Activated naive CD4-positive, alpha-beta T cell treated with anti-CD3 and anti-CD28 coated beads, Interleukin-2, amount 10 ng/mL, durations not matched to agents 7 days and 5 days (primary cell): ENCODE measurements around the gene CRIP1.
A peak's percentile ranks its signal among the peaks of the same experiment; 100 is the strongest.

Experiments used
- CTCF ChIA-PET: fragments of 350-600 bp; sonication (Branson Sonifier 250); formaldehyde crosslinking; loops from one replicate; lab custom pipeline; 2021; ENCODE audit warnings: antibody characterized with exemption; lab: Charles Lee
- DNase-seq: peaks from one replicate; pipeline ENCODE4 v3.0.0-alpha.2; 2020
- H3K27ac Mint-ChIP-seq: one replicate; pipeline ENCODE4 v1.8.0; 2021; ENCODE audit warnings: mild to moderate bottlenecking, moderate library complexity, mixed read lengths
- H3K27me3 Mint-ChIP-seq: one replicate; pipeline ENCODE4 v1.8.0; 2021; ENCODE audit warnings: mild to moderate bottlenecking, mixed read lengths
- H3K36me3 Mint-ChIP-seq: one replicate; pipeline ENCODE4 v1.8.0; 2021; ENCODE audit warnings: mixed read lengths
- H3K4me1 Mint-ChIP-seq: one replicate; pipeline ENCODE4 v1.8.0; 2021; ENCODE audit warnings: mixed read lengths
- H3K4me3 Mint-ChIP-seq: one replicate; pipeline ENCODE4 v1.8.0; 2021; ENCODE audit warnings: mild to moderate bottlenecking, moderate library complexity, mixed read lengths
- H3K9me3 Mint-ChIP-seq: one replicate; pipeline ENCODE4 v1.8.0; 2021; ENCODE audit warnings: mixed read lengths

CRIP1 gene

GRCh38 chr14:105478398-105479251 is 8.1 kb upstream of the CRIP1 start:
- CTCF ChIA-PET, result no interaction called here
- H3K4me1 Mint-ChIP-seq, result peaks cover 43% of the 10 kb centered on the region
- H3K36me3 Mint-ChIP-seq, result peaks cover 2% of the 10 kb centered on the region
- H3K4me3 Mint-ChIP-seq, result no peak overlapping the region
- no peak overlapping the region for H3K27ac Mint-ChIP-seq
- H3K27me3 Mint-ChIP-seq, result peaks cover 65% of the 10 kb centered on the region
- no peak for DNase-seq
- H3K9me3 Mint-ChIP-seq, result no peaks in the 10 kb centered on the region

GRCh38 chr14:105479431-105480158 is 7.1 kb upstream of the CRIP1 start:
- CTCF ChIA-PET, result interaction anchor here (2.5 kb wide), 1 partner anchor 11 kb away, joined by 97 read pairs; the partner anchor contains the start of gene TEDC1
- H3K27ac Mint-ChIP-seq, result no peak overlapping the region
- no peak overlapping the region for H3K4me3 Mint-ChIP-seq
- peaks cover 63% of the 10 kb centered on the region for H3K27me3 Mint-ChIP-seq
- peaks cover 2% of the 10 kb centered on the region for H3K36me3 Mint-ChIP-seq
- no peak for DNase-seq
- peaks cover 44% of the 10 kb centered on the region for H3K4me1 Mint-ChIP-seq
- H3K9me3 Mint-ChIP-seq, result no peaks in the 10 kb centered on the region

GRCh38 chr14:105480199-105480746 is 6.4 kb upstream of the CRIP1 start:
- peaks cover 2% of the 10 kb centered on the region for H3K36me3 Mint-ChIP-seq

GRCh38 chr14:105480807-105481801 is 5.6 kb upstream of the CRIP1 start:
- Mint-ChIP-seq H3K9me3 (no peaks in the 10 kb centered on the region), H3K36me3 (peaks cover 2% of the 10 kb centered on the region), H3K4me1 (peaks cover 57% of the 10 kb centered on the region), H3K27ac (peak overlapping the region; percentile 93), H3K4me3 (peak overlapping the region; percentile 47), H3K27me3 (peaks cover 68% of the 10 kb centered on the region)
- CTCF ChIA-PET, result interaction anchor here (0.7 to 2.7 kb wide), 10 partner anchors 10 to 110 kb away, joined by 3 to 97 read pairs (median 6); partner anchors contain the start of gene TEDC1
- peak; percentile 89 for DNase-seq

More at GRCh38 chr14:105480199-105480746, 6.4 kb upstream of the CRIP1 start:
- Mint-ChIP-seq H3K4me3 (no peak overlapping the region), H3K4me1 (peaks cover 48% of the 10 kb centered on the region), H3K9me3 (no peaks in the 10 kb centered on the region), H3K27ac (peak overlapping the region; percentile 87), H3K27me3 (peaks cover 68% of the 10 kb centered on the region)
- no peak for DNase-seq
- CTCF ChIA-PET, result interaction anchor here (0.7 to 2.7 kb wide), 9 partner anchors 9 to 110 kb away, joined by 3 to 97 read pairs (median 6); partner anchors contain the start of gene TEDC1

GRCh38 chr14:105481886-105482457 is 4.7 kb upstream of the CRIP1 start:
- peaks cover 67% of the 10 kb centered on the region for H3K27me3 Mint-ChIP-seq
- H3K9me3 Mint-ChIP-seq, result no peaks in the 10 kb centered on the region

GRCh38 chr14:105482486-105483110 is 4.1 kb upstream of the CRIP1 start:
- DNase-seq, result no peak
- peak overlapping the region; percentile 93 for H3K27ac Mint-ChIP-seq
- no peaks in the 10 kb centered on the region for H3K9me3 Mint-ChIP-seq
- no peak overlapping the region for H3K4me3 Mint-ChIP-seq
- H3K36me3 Mint-ChIP-seq, result no peaks in the 10 kb centered on the region
- CTCF ChIA-PET, result interaction anchor here (0.6 to 2.7 kb wide), 5 partner anchors 8 to 112 kb away, joined by 5 to 97 read pairs (median 14); partner anchors contain the start of gene TEDC1
- peaks cover 60% of the 10 kb centered on the region for H3K4me1 Mint-ChIP-seq
- peaks cover 65% of the 10 kb centered on the region for H3K27me3 Mint-ChIP-seq

More at GRCh38 chr14:105481886-105482457, 4.7 kb upstream of the CRIP1 start:
- Mint-ChIP-seq H3K4me3 (peak overlapping the region; percentile 59), H3K27ac (peak overlapping the region; percentile 93), H3K36me3 (peaks cover 2% of the 10 kb centered on the region), H3K4me1 (peaks cover 63% of the 10 kb centered on the region)
- peak; percentile 98 for DNase-seq
- CTCF ChIA-PET, result interaction anchor here (0.6 to 2.7 kb wide), 5 partner anchors 9 to 111 kb away, joined by 5 to 97 read pairs (median 14); partner anchors contain the start of gene TEDC1

- peaks cover 62% of the 10 kb centered on the region for H3K4me1 Mint-ChIP-seq
- no peak overlapping the region for H3K27ac Mint-ChIP-seq
- CTCF ChIA-PET, result no interaction called here
- DNase-seq, result no peak
- H3K27me3 Mint-ChIP-seq, result peaks cover 61% of the 10 kb centered on the region
- H3K36me3 Mint-ChIP-seq, result peaks cover 2% of the 10 kb centered on the region
- no peaks in the 10 kb centered on the region for H3K9me3 Mint-ChIP-seq
- H3K4me3 Mint-ChIP-seq, result no peak overlapping the region
Observed at GRCh38 chr14:105483300-105484068, 3.2 kb upstream of the CRIP1 start.

GRCh38 chr14:105484069-105484996 is 2.4 kb upstream of the CRIP1 start:
- Mint-ChIP-seq H3K27ac (peak overlapping the region; percentile 80), H3K36me3 (peaks cover 4% of the 10 kb centered on the region), H3K4me3 (no peak overlapping the region), H3K9me3 (no peaks in the 10 kb centered on the region), H3K27me3 (peaks cover 55% of the 10 kb centered on the region), H3K4me1 (peaks cover 68% of the 10 kb centered on the region)
- CTCF ChIA-PET, result no interaction called here
- DNase-seq, result peak; percentile 70

GRCh38 chr14:105484997-105485393 is 1.7 kb upstream of the CRIP1 start:
- Mint-ChIP-seq H3K36me3 (peaks cover 7% of the 10 kb centered on the region), H3K27ac (no peak overlapping the region), H3K4me1 (peaks cover 65% of the 10 kb centered on the region), H3K27me3 (peaks cover 49% of the 10 kb centered on the region), H3K9me3 (no peaks in the 10 kb centered on the region), H3K4me3 (no peak overlapping the region)
- CTCF ChIA-PET, result no interaction called here
- DNase-seq, result no peak

GRCh38 chr14:105485739-105486162 is 935 bp upstream of the CRIP1 start:
- Mint-ChIP-seq H3K36me3 (peaks cover 7% of the 10 kb centered on the region), H3K9me3 (no peaks in the 10 kb centered on the region), H3K4me1 (peaks cover 61% of the 10 kb centered on the region), H3K27me3 (peaks cover 41% of the 10 kb centered on the region), H3K4me3 (peak overlapping the region; percentile 41), H3K27ac (peak overlapping the region; percentile 42)
- DNase-seq, result peak; percentile 60
- CTCF ChIA-PET, result interaction anchor here (0.6 to 1.4 kb wide), 2 partner anchors 22 to 47 kb away, joined by 4 read pairs; no protein-coding TSS in a partner anchor

- peaks cover 54% of the 10 kb centered on the region for H3K4me1 Mint-ChIP-seq
- H3K36me3 Mint-ChIP-seq, result peaks cover 7% of the 10 kb centered on the region
- peak overlapping the region; percentile 90 for H3K4me3 Mint-ChIP-seq
- no peaks in the 10 kb centered on the region for H3K9me3 Mint-ChIP-seq
- DNase-seq, result peak; percentile 73
- H3K27me3 Mint-ChIP-seq, result peaks cover 34% of the 10 kb centered on the region
- CTCF ChIA-PET, result interaction anchor here (1.4 kb wide), 1 partner anchor 45 kb away, joined by 4 read pairs; no protein-coding TSS in a partner anchor
- peak overlapping the region; percentile 70 for H3K27ac Mint-ChIP-seq
Observed at GRCh38 chr14:105486974-105487448, 325 bp downstream of the CRIP1 start.
